ENCODE results near the gene CMPK1.

GRCh38 chr1:47382399-47382983, 48.9 kb downstream of the CMPK1 start:
- no peak for TF ChIP-seq POLR2AphosphoS5 (IDR thresholded peaks at IDR 0.05)
- TF ChIP-seq, protein P1, sequence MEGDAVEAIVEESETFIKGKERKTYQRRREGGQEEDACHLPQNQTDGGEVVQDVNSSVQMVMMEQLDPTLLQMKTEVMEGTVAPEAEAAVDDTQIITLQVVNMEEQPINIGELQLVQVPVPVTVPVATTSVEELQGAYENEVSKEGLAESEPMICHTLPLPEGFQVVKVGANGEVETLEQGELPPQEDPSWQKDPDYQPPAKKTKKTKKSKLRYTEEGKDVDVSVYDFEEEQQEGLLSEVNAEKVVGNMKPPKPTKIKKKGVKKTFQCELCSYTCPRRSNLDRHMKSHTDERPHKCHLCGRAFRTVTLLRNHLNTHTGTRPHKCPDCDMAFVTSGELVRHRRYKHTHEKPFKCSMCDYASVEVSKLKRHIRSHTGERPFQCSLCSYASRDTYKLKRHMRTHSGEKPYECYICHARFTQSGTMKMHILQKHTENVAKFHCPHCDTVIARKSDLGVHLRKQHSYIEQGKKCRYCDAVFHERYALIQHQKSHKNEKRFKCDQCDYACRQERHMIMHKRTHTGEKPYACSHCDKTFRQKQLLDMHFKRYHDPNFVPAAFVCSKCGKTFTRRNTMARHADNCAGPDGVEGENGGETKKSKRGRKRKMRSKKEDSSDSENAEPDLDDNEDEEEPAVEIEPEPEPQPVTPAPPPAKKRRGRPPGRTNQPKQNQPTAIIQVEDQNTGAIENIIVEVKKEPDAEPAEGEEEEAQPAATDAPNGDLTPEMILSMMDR (IDR thresholded peaks at IDR 0.05) = no peak
- TF ChIP-seq POLR2A (IDR thresholded peaks at IDR 0.05) = no peak

All from gastroesophageal sphincter (tissue), 3 donors.